GM21528 (cell line): ENCODE results near the gene RNF135.
"Not testable (repeated sequence)": the region's sequence is repeated elsewhere in the genome, so short reads cannot be mapped to it uniquely, and the experiment has no call there.

Source experiments
- ATAC-seq: cut with Tn5 transposase; IDR thresholded peaks from one replicate; pipeline ENCODE4 v1.9.1; 2021; ENCODE audit warnings: mild to moderate bottlenecking, moderate library complexity; ENCODE audit not compliant: unreplicated experiment, low FRiP score

RNF135 gene

GRCh38 chr17:30954046-30954830, 16.6 kb upstream of the RNF135 start:
- no peak for ATAC-seq

DNA sequence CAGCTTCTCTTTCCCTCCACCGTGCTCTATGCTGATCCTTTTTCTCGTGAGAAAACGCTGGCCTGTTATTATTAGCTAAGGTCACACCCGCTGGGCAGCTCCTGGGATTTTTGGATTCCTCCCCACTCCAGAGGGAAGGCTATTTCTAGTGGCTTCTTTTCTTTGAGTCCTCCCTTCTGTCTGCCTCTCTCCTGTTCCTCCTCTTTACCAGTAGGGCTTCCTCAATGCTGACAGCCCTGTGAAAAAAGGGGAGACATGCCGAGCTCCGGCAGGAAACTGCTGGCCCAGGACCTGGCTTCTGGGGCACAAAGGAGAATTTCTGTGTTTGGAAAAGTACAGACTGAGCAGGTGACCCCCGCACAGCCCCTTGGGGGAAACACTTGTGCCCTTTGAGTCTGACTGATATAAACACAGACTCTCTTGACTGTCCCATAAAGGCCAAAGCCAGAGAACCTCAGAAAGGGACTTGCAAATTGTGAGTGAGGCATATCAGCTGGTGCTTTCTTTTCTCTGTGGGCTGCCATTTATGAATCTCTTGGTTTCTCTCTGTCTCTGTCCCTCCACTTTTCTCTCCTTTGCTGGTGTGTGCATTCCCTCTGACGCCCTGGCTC, 14.0 kb upstream of the RNF135 start:
- no peak for ATAC-seq

DNA sequence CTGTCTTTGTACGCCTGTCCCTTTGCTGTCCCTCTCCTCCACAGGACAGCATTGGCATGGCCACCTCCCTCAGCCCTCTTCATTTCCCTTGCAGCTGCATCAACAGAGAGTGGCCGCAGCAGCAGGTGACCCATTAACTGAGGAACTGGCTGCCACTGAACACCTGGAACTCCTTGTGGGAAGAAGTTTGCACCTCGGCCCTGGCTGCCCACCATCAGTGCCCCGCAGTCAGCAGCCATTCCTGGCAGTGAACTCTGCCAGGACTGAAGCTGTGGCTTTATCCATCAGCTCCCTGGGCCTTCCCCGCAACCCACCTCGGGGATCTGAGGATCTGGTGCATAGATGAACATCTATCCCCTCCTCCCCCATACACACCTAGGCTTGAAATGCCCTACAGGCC, 13.1 kb upstream of the RNF135 start:
- ATAC-seq, result no peak

- no peak for ATAC-seq
Measured at GRCh38 chr17:30958187-30958586, 12.7 kb upstream of the RNF135 start.

GRCh38 chr17:30961209-30962188, 9.3 kb upstream of the RNF135 start:
- no peak for ATAC-seq

GRCh38 chr17:30964312-30964711, 6.5 kb upstream of the RNF135 start:
- not testable (repeated sequence) for ATAC-seq

- no peak for ATAC-seq
Measured at GRCh38 chr17:30964876-30965275, 6.0 kb upstream of the RNF135 start.

DNA sequence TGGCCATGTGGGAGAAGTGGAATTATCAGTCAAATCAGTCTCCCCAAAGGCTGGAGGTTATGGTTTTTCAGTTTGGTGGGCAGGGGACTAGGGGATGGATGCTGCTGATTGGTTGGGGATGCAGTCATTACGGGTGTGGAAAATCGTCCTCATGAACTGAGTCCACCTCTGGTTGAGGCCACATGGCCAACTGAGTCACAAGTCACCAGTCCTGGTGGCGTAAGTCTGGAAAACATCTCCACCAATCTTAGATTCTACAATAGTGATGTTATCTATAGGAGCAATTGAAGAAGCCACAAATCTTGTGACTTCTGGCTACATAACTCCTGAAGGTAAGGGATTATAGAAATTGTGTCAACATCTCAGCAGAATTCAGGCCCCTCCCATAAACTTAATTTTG, 5.2 kb upstream of the RNF135 start:
- no peak for ATAC-seq

GRCh38 chr17:30967911-30968310, 2.9 kb upstream of the RNF135 start:
- not testable (repeated sequence) for ATAC-seq

DNA sequence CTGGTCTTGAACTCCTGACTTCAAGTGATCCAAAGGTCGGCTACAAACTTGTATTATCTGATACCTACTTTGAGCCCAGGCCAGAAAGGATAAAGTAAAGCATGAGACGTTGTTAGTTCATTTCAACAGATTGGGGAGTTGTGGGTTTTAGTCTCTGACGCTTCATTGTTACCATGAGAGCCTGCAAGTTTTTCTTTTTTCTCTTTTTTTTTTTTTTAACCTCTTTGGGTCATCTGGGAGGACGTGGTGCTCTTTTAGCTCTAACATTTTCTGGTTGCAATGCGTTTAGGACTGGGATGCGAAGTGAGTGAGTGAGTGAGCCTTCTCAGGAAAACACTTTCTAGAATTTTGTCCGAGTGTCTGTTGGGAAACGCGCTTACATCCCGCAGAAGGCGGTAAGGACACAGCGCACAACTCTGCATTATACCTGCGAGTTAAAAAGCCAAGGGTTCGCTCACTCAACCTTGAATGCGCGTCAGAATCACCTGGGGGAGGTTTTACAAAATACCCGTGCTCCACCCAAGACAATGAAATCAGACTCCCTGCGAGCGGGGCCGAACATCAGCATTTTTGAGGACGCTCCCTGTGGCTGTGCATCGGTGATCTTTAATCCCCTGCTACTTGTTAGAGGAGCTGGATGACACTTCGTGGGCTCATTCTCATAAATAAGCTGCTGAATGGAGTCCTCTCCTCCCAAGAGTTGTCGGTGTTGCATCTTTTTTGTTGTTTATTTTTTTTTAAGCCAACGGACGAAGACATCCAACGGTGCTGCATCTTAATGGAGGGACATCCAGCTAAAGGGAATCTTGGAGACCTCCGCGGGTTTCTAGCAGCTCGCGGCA, 629 bp upstream of the RNF135 start:
- ATAC-seq, result no peak

- no peak for ATAC-seq
Measured at GRCh38 chr17:30975042-30975820, 4.4 kb downstream of the RNF135 start.

- not testable (repeated sequence) for ATAC-seq
Measured at GRCh38 chr17:30979919-30980318, 9.1 kb downstream of the RNF135 start.

DNA sequence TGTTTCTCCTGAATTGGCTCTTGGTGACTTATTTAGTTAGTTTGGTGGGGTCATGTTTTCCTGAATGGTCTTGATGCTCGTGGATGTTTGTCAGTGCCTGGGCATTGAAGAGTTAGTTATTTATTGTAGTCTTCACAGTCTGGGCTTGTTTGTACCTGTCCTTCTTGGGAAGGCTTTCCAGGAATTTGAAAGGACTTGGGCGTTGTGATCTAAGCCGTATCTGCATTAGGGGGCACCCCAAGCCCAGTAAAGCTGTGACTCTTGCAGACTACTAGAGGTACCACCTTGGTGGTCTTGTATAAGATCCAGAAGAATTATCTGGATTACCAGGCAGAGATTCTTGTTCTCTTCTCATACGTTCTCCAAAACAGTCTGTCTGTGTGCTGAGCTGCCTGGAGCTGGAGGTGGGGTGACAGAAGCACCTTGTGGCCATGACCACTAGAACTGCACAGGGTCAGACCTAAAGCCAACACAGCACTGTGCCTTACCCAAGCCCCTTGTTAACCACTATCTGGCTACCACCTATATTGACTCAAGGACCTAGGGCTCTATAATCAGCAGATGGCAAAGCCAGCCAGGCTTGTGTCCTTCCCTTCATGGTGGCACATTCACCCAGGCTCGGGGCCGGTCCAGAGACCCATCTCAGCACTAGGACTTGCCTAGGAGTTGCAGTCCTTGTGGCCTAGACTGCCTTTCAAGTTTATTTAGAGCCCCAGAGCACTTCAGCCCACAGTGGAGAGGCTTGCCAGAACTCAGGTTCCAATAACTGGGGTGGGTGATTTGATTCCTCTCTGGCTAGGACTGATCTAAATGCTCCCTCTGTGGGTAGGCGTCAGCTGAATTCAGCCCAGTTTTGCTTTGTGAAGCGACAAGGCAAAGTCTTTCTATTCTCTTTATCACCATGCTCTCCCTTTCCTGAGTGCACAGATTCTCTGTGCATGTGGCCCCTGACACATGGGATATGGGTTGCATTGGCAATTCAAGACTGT, 11.0 kb downstream of the RNF135 start:
- no peak for ATAC-seq

- ATAC-seq, result no peak
Measured at GRCh38 chr17:30982855-30983254, 12.0 kb downstream of the RNF135 start.

DNA sequence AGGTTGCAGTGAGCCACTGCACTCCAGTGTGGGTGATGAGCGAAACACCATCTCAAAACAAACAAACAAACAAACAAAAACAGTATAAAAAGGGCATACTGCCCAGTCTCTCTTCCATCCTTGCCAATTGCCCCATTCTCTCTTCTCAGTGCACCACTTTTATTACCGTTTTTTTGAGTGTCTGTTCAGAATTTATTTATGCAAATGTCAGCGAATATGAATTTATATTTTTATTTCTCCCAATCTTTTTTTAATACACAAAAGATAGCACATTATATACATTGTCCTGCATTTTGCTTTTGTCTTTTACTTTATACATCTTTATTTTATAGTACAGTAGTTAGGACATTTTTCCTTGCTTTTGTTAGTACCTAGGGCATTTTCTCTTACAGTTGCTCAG, 19.6 kb downstream of the RNF135 start:
- no peak for ATAC-seq

GRCh38 chr17:30992551-30992950, 21.7 kb downstream of the RNF135 start:
- ATAC-seq, result no peak

GRCh38 chr17:30995347-30995746, 24.5 kb downstream of the RNF135 start:
- no peak for ATAC-seq

DNA sequence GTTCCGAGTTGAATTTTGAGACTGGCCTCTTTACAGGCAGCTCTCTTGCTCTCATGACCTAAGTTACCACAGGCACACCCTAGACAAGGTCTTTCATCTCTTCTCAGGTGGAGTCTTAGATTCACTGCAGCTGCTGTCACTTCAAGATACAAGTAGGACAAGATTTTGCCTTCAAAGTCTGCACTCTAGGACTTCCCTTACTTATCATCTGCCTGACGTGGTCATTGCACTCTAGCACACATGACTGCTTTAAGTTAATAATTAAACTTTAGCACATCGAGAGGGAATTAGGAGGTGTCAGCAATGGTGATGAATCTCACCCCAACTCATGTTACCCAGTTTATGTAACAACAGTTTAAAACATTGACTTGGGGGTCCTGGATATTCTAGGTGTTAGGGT, 25.6 kb downstream of the RNF135 start:
- ATAC-seq, result no peak
